H1 (cell line): ENCODE results near the gene CDC25C. TPM values are rescaled to one million over a fixed set of nuclear protein-coding genes. Genes with fewer than 3 reads are reported as not detected.

Source experiments
- CTCF ChIA-PET: fragments of 300-600 bp; sonication (Branson Sonifier 250); formaldehyde crosslinking; loops from one replicate; lab custom pipeline; 2021; ENCODE audit not compliant: partially characterized antibody; lab: Charles Lee
- POLR2A ChIA-PET: fragments of 300-600 bp; sonication (Branson Sonifier 250); formaldehyde crosslinking; loops from one replicate; lab custom pipeline; 2021; ENCODE audit warnings: inconsistent platforms; ENCODE audit not compliant: partially characterized antibody; lab: Charles Lee
- DNase-seq, 2 experiments: peaks; one replicate each; pipeline versions ENCODE4 v3.0.0 to v3.0.0-alpha.2; 2010 to 2022; ENCODE audit warnings: low spot score in 2 of 2, low read depth in 1 of 2, mixed read lengths in 1 of 2
- FAIRE-seq: peaks from 2 replicates; lab custom pipeline; 2011; peaks lifted over from hg19 to GRCh38; lab: Jason Lieb, UNC
- H2AFZ ChIP-seq: 2 replicates; pipeline ENCODE4 v1.8.1; 2012; ENCODE audit warnings: low read length, inconsistent platforms
- H2AK5ac ChIP-seq: 2 replicates; pipeline ENCODE4 v1.6.1; 2013; ENCODE audit warnings: low read depth, low read length
- H2BK120ac ChIP-seq: replicated peaks from 2 replicates; pipeline ENCODE3; 2013; ENCODE audit warnings: low read depth, low read length, inconsistent platforms
- H2BK12ac ChIP-seq: 2 replicates; pipeline ENCODE4 v1.6.1; 2013; ENCODE audit warnings: low read depth, low read length
- H2BK15ac ChIP-seq: 2 replicates; pipeline ENCODE4 v1.6.1; 2013; ENCODE audit warnings: low read length
- H2BK20ac ChIP-seq: 2 replicates; pipeline ENCODE4 v1.6.1; 2013; ENCODE audit warnings: low read length
- H2BK5ac ChIP-seq: 2 replicates; pipeline ENCODE4 v1.6.1; 2013; ENCODE audit warnings: low read depth, low read length
- H3K14ac ChIP-seq: 2 replicates; pipeline ENCODE4 v1.6.1; 2013; ENCODE audit warnings: inconsistent platforms; ENCODE audit not compliant: insufficient read length
- H3K18ac ChIP-seq: 2 replicates; pipeline ENCODE4 v1.6.1; 2013; ENCODE audit warnings: low read length; ENCODE audit errors: extremely low read depth
- H3K23ac ChIP-seq: 2 replicates; pipeline ENCODE4 v1.6.1; 2013; ENCODE audit warnings: inconsistent platforms; ENCODE audit not compliant: insufficient read length
- H3K23me2 ChIP-seq: 2 replicates; pipeline ENCODE4 v1.6.1; 2013; ENCODE audit warnings: low read depth, low read length
- H3K27ac ChIP-seq: 2 replicates; pipeline ENCODE4 v1.6.1; 2011; ENCODE audit warnings: low read depth, low read length, inconsistent platforms
- H3K27me3 ChIP-seq, 4 experiments: replicated peaks in 1 of 4; 1 replicate in 1 of 4; 2 replicates in 3 of 4; pipeline versions ENCODE4 v1.6.1 to v1.8.1; 2011 to 2013; ENCODE audit warnings: low read length in 3 of 4, mild to moderate bottlenecking in 3 of 4, inconsistent platforms in 2 of 4, mixed read lengths in 2 of 4, moderate library complexity in 1 of 4; ENCODE audit not compliant: control insufficient read depth in 3 of 4, insufficient read depth in 3 of 4; ENCODE audit errors: extremely low read depth in 1 of 4
- H3K36me3 ChIP-seq, 4 experiments: 2 replicates each; pipeline versions ENCODE4 v1.6.1 to v1.8.1; 2011 to 2013; ENCODE audit warnings: mild to moderate bottlenecking in 4 of 4, low read length in 3 of 4, moderate library complexity in 2 of 4, control low read depth in 1 of 4, inconsistent platforms in 1 of 4; ENCODE audit not compliant: insufficient read depth in 4 of 4, control insufficient read depth in 2 of 4
- H3K4ac ChIP-seq: replicated peaks from 2 replicates; pipeline ENCODE3; 2013; ENCODE audit warnings: low read length, low read depth, mixed read lengths, inconsistent platforms; ENCODE audit not compliant: insufficient read length
- H3K4me1 ChIP-seq, 4 experiments: replicated peaks in 1 of 4; 1 replicate in 1 of 4; 2 replicates in 3 of 4; pipeline versions ENCODE4 v1.6.1 to v1.8.1; 2011 to 2013; ENCODE audit warnings: low read length in 3 of 4, inconsistent platforms in 2 of 4, mixed read lengths in 1 of 4; ENCODE audit not compliant: insufficient read depth in 4 of 4, control insufficient read depth in 3 of 4
- H3K4me2 ChIP-seq, 2 experiments: 2 replicates each; pipeline versions ENCODE4 v1.6.1 to v1.8.1; 2011 to 2013; ENCODE audit warnings: low read depth in 2 of 2, low read length in 2 of 2, control low read depth in 1 of 2, inconsistent platforms in 1 of 2, mild to moderate bottlenecking in 1 of 2; ENCODE audit not compliant: insufficient read depth in 1 of 2
- H3K4me3 ChIP-seq, 4 experiments: fragments of 200-600, 300-600 bp in 1 of 4; sonication (generic), shearing (Covaris generic), sonication (Bioruptor Twin) in 1 of 4; 2 replicates each; pipeline versions ENCODE4 v1.5.1 to v1.8.1; 2011 to 2016; ENCODE audit warnings: low read length in 4 of 4, low read depth in 3 of 4, control low read depth in 2 of 4, inconsistent platforms in 2 of 4, mild to moderate bottlenecking in 2 of 4, mixed read lengths in 1 of 4, moderate library complexity in 1 of 4; ENCODE audit not compliant: insufficient read depth in 2 of 4; ENCODE audit errors: extremely low read depth in 1 of 4
- H3K56ac ChIP-seq: replicated peaks from 2 replicates; pipeline ENCODE3; 2013; ENCODE audit warnings: low read depth, mild to moderate bottlenecking, mixed read lengths, low read length, inconsistent platforms; ENCODE audit not compliant: insufficient read length
- H3K79me1 ChIP-seq: 2 replicates; pipeline ENCODE4 v1.6.1; 2013; ENCODE audit warnings: low read depth, low read length, control low read depth
- H3K79me2 ChIP-seq, 2 experiments: 2 replicates each; pipeline versions ENCODE4 v1.6.1 to v1.8.1; 2012 to 2013; ENCODE audit warnings: low read length in 2 of 2, mild to moderate bottlenecking in 2 of 2, inconsistent platforms in 1 of 2; ENCODE audit not compliant: insufficient read depth in 2 of 2, control insufficient read depth in 1 of 2
- H3K9ac ChIP-seq, 4 experiments: replicated peaks in 1 of 4; 1 replicate in 1 of 4; 2 replicates in 3 of 4; pipeline versions ENCODE4 v1.6.1 to v1.8.1; 2011 to 2013; ENCODE audit warnings: low read depth in 3 of 4, low read length in 3 of 4, control low read depth in 2 of 4, mild to moderate bottlenecking in 2 of 4, moderate library complexity in 2 of 4, inconsistent platforms in 1 of 4; ENCODE audit errors: extremely low read depth in 1 of 4
- H3K9me3 ChIP-seq, 2 experiments: 2 replicates each; pipeline versions ENCODE4 v1.6.1 to v1.8.1; 2012 to 2013; ENCODE audit warnings: mild to moderate bottlenecking in 2 of 2, moderate library complexity in 2 of 2, control low read depth in 1 of 2, inconsistent platforms in 1 of 2, low read depth in 1 of 2, low read length in 1 of 2, mixed read lengths in 1 of 2; ENCODE audit not compliant: insufficient read depth in 2 of 2
- H4K20me1 ChIP-seq, 2 experiments: replicated peaks in 1 of 2; 2 replicates each; pipeline versions ENCODE3 to v1.8.1; 2011 to 2013; ENCODE audit warnings: inconsistent platforms in 2 of 2, low read length in 2 of 2, mild to moderate bottlenecking in 1 of 2; ENCODE audit not compliant: insufficient read depth in 2 of 2, control insufficient read depth in 1 of 2
- H4K5ac ChIP-seq: 2 replicates; pipeline ENCODE4 v1.6.1; 2013; ENCODE audit warnings: low read length, low read depth, mixed read lengths, inconsistent platforms; ENCODE audit not compliant: insufficient read length
- H4K8ac ChIP-seq: 2 replicates; pipeline ENCODE4 v1.8.0; 2013; ENCODE audit warnings: mild to moderate bottlenecking, moderate library complexity, low read length, inconsistent platforms; ENCODE audit not compliant: insufficient read depth; ENCODE audit errors: extremely low read depth
- H4K91ac ChIP-seq: replicated peaks from 2 replicates; pipeline ENCODE3; 2013; ENCODE audit warnings: low read length, mixed read lengths, inconsistent platforms; ENCODE audit not compliant: insufficient read length
- ASH2L ChIP-seq: fragments of 200-600, 300-600 bp; sonication (generic); IDR thresholded peaks from one replicate; pipeline ENCODE4 v1.7.1; 2017; ENCODE audit warnings: low read length
- CBX5 ChIP-seq: fragments of 300-800, 300-1000 bp; sonication (generic); IDR thresholded peaks from 2 replicates; pipeline ENCODE4 v1.7.1; 2016; ENCODE audit warnings: antibody characterized with exemption, low read length, low read depth
- CTCF ChIP-seq, 3 experiments: IDR thresholded peaks; 1 replicate in 2 of 3; 2 replicates in 1 of 3; pipeline versions ENCODE4 v1.5.1 to v1.6.1; 2011; ENCODE audit warnings: low read length in 3 of 3, mild to moderate bottlenecking in 3 of 3, inconsistent platforms in 2 of 3, low read depth in 1 of 3, moderate library complexity in 1 of 3; ENCODE audit not compliant: insufficient read depth in 1 of 3; ENCODE audit errors: control extremely low read depth in 1 of 3
- NRF1 ChIP-seq: IDR thresholded peaks from 2 replicates; pipeline ENCODE4 v1.6.1; 2011; ENCODE audit warnings: mild to moderate bottlenecking, low read depth, low read length, improper control_type of control experiment
- RNF2 ChIP-seq: fragments of 200-900, 300-1000 bp; sonication (generic); IDR thresholded peaks from 2 replicates; pipeline ENCODE4 v1.7.1; 2016; ENCODE audit warnings: borderline replicate concordance, low read depth, mild to moderate bottlenecking, antibody characterized with exemption, low read length; ENCODE audit not compliant: poor library complexity, severe bottlenecking; ENCODE audit errors: missing control alignments
- RXRA ChIP-seq: IDR thresholded peaks from 2 replicates; pipeline ENCODE4 v1.6.1; 2011; ENCODE audit warnings: low read depth, mild to moderate bottlenecking, low read length, moderate library complexity; ENCODE audit not compliant: insufficient read depth
- SIX5 ChIP-seq: IDR thresholded peaks from 2 replicates; pipeline ENCODE4 v1.6.1; 2011; ENCODE audit warnings: mild to moderate bottlenecking, low read depth, low read length
- SP4 ChIP-seq: IDR thresholded peaks from 2 replicates; pipeline ENCODE4 v1.6.1; 2012; ENCODE audit warnings: low read length, inconsistent platforms
- YY1 ChIP-seq: IDR thresholded peaks from 2 replicates; pipeline ENCODE4 v1.6.1; 2011; ENCODE audit warnings: low read depth, mild to moderate bottlenecking, low read length
- WGBS, 2 experiments: shearing (Covaris generic) in 1 of 2; methylation state at CpG; one replicate each; pipeline versions ENCODE4 v1.1.6 to v1.1.7; 2013 to 2015; ENCODE audit warnings: low lambda C conversion rate in 2 of 2, mixed read lengths in 2 of 2, inconsistent platforms in 1 of 2, low coverage in 1 of 2, missing lambda C conversion rate in 1 of 2; ENCODE audit not compliant: insufficient replicate concordance in 2 of 2, insufficient coverage in 1 of 2, insufficient read length in 1 of 2; ENCODE audit errors: extremely low coverage in 1 of 2, missing lambda C conversion rate in 1 of 2; 5-methylcytosine and 5-hydroxymethylcytosine counted together
- polyA plus RNA-seq, 7 experiments: library from polyadenylated mRNA; depleted of rRNA in 3 of 7; stranded (reverse) in 5 of 7; unstranded in 2 of 7; fragments of >200 nt in 5 of 7; fragments of 200-250 nt in 2 of 7; gene quantifications; 1 replicate in 5 of 7; 2 replicates in 1 of 7; 4 replicates in 1 of 7; pipeline versions ENCODE4 v1.2.1 to v1.2.3, GENCODE V29; 2011 to 2013; ENCODE audit warnings: missing spikeins in 2 of 7, mixed read lengths in 2 of 7
- total RNA-seq: library from RNA; stranded (reverse); fragmentation: NEBNext Ultra II Directional; extraction: Animal tissue kit (Norgen Biotek cat#: 25700); gene quantifications from 2 replicates; pipeline ENCODE4 v1.2.1, GENCODE V29; 2021

CDC25C gene
- total and polyA plus RNA-seq, 2 of the 8 experiments (the other 6 are each of a cell fraction or from before 2014, with no cell fraction given) = 18.4 to 20.8 TPM

GRCh38 chr5:138352071-138352721 is 20.6 kb upstream of the CDC25C start, which contains the start of gene KDM3B:
KDM3B (plus strand) TSS chr5:138352685; CDS start chr5:138352796, 111 bp downstream.
- DNase-seq = peak; percentile 83 to 100
- peak within 1 kb of the TSS; percentile 79 for H2BK120ac ChIP-seq
- POLR2A ChIA-PET = interaction anchor here (0.8 to 14.6 kb wide), 15 partner anchors 13 to 190 kb away, joined by 3 to 254 read pairs (median 4); partner anchors contain the start of genes BRD8, CDC23, CDC25C and EGR1
- peak within 1 kb of the TSS; percentile 84 to 98 (median 89) for H3K9ac ChIP-seq
- no peak within 1 kb of the TSS for H2BK20ac ChIP-seq
- FAIRE-seq = peak; percentile 52
- H3K79me2 ChIP-seq = peaks cover 13 to 42% of the 10 kb centered on the region in 2 experiments; a peak in 3 of 4 replicates
- no peaks in the 10 kb centered on the region; the same call in 1 of the 2 replicates for H3K79me1 ChIP-seq
- H3K4me1 ChIP-seq = peaks cover 0 to 9% (median 3%) of the 10 kb centered on the region in 4 experiments; a peak in 3 of 7 replicates
- peak within 1 kb of the TSS; percentile 83 for H4K8ac ChIP-seq
- no peak within 1 kb of the TSS for H2AFZ ChIP-seq
- peak within 1 kb of the TSS; percentile 81 for H4K5ac ChIP-seq
- H2BK15ac ChIP-seq = no peak within 1 kb of the TSS
- H3K14ac ChIP-seq = no peak within 1 kb of the TSS
- CTCF ChIA-PET = interaction anchor here (0.6 to 11.4 kb wide), 47 partner anchors 13 to 597 kb away, joined by 3 to 196 read pairs (median 3); partner anchors contain the start of genes CDC23, CDC25C, EGR1 and ETF1
- H4K91ac ChIP-seq = no peak within 1 kb of the TSS
- no peak within 1 kb of the TSS for H3K4ac ChIP-seq
- peaks cover 4 to 6% of the 10 kb centered on the region in 2 experiments for H4K20me1 ChIP-seq
- H3K36me3 ChIP-seq = peaks cover 6 to 23% (median 15%) of the 10 kb centered on the region in 4 experiments; a peak in 7 of 8 replicates
- H3K23ac ChIP-seq = no peak within 1 kb of the TSS
- no peaks in the 10 kb centered on the region for H3K27me3 ChIP-seq
- peak within 1 kb of the TSS; percentile 58 to 97 (median 95) for H3K4me3 ChIP-seq
- no peak within 1 kb of the TSS; the same call in 1 of the 2 replicates for H2BK12ac ChIP-seq
- no peaks in the 10 kb centered on the region for H3K9me3 ChIP-seq
- 24% methylated on average over 8 of the region's 30 CpGs; no CpG with 5 or more reads in 1 of the 2 experiments for WGBS, 2 experiments
- H2AK5ac ChIP-seq = no peak within 1 kb of the TSS
- H2BK5ac ChIP-seq = peak within 1 kb of the TSS; percentile 40; the same call in 1 of the 2 replicates
- peak within 1 kb of the TSS; percentile 82 for H3K27ac ChIP-seq
- peaks cover 8% of the 10 kb centered on the region for H3K23me2 ChIP-seq
- peak within 1 kb of the TSS; percentile 49 for H3K18ac ChIP-seq
- H3K56ac ChIP-seq = no peak within 1 kb of the TSS
- H3K4me2 ChIP-seq = peak within 1 kb of the TSS; percentile 74 to 80
- TF ChIP-seq CTCF (IDR thresholded peaks at IDR 0.05; ENCODE audit: control extremely low read depth in 1 of 3, insufficient read depth in 1 of 3, low read depth in 1 of 3, low read length in 3 of 3) = peak; percentile 99 to 100 (median 99)
- TF ChIP-seq YY1 = peak; percentile 74; the same call in 1 of the 2 replicates
- peak; percentile 80; the same call in 1 of the 2 replicates for TF ChIP-seq SP4
- TF ChIP-seq ASH2L = no peak
- no peak for TF ChIP-seq NRF1
- TF ChIP-seq RXRA = peak; percentile 67; the same call in 1 of the 2 replicates
- no peak for TF ChIP-seq RNF2
- no peak for TF ChIP-seq CBX5
- TF ChIP-seq SIX5 = no peak
